ENCODE results near the gene ADCY5.

ADCY5 gene

DNA sequence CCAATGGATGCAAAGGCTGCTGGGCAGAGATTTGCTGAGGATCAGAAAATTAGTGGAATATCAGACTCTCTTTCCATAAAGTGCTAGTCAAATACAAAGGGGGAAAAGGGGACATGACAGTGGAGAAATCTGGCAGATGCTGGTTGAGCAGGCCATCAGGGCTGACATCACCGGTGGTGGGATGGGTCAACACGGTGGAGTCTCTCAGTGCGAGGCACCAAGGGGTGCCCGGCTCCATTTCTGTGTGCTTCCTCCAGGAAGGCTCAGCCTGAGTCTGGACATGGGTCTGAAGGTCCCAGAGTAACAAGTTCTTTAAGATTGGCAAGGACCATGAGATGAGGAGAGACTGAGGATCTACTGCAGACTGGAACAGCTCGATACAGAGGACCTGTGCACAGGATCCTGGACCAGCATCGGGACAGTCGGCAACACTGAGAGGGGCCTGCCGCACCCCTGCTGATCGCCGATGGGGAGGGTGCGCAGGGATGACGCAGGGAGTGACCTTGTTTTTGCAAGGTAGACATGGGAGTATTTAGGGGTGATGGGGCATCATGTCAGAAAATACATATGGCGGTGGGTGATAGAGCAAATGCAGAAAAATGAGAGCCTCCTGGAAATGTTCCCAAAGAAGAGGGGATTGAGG lies 154.5 kb downstream of the ADCY5 start:
- ChIA-PET CTCF (no interaction called here), POLR2A (no interaction called here)
- no peak overlapping the region for H3K4me3 ChIP-seq (ENCODE audit: low read depth, low read length)
- DNase-seq (ENCODE audit: low read depth, low spot score): no peak
- TF ChIP-seq, protein P1, sequence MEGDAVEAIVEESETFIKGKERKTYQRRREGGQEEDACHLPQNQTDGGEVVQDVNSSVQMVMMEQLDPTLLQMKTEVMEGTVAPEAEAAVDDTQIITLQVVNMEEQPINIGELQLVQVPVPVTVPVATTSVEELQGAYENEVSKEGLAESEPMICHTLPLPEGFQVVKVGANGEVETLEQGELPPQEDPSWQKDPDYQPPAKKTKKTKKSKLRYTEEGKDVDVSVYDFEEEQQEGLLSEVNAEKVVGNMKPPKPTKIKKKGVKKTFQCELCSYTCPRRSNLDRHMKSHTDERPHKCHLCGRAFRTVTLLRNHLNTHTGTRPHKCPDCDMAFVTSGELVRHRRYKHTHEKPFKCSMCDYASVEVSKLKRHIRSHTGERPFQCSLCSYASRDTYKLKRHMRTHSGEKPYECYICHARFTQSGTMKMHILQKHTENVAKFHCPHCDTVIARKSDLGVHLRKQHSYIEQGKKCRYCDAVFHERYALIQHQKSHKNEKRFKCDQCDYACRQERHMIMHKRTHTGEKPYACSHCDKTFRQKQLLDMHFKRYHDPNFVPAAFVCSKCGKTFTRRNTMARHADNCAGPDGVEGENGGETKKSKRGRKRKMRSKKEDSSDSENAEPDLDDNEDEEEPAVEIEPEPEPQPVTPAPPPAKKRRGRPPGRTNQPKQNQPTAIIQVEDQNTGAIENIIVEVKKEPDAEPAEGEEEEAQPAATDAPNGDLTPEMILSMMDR (IDR thresholded peaks at IDR 0.05; ENCODE audit: insufficient read depth, low read length, missing control alignments): no peak

DNA sequence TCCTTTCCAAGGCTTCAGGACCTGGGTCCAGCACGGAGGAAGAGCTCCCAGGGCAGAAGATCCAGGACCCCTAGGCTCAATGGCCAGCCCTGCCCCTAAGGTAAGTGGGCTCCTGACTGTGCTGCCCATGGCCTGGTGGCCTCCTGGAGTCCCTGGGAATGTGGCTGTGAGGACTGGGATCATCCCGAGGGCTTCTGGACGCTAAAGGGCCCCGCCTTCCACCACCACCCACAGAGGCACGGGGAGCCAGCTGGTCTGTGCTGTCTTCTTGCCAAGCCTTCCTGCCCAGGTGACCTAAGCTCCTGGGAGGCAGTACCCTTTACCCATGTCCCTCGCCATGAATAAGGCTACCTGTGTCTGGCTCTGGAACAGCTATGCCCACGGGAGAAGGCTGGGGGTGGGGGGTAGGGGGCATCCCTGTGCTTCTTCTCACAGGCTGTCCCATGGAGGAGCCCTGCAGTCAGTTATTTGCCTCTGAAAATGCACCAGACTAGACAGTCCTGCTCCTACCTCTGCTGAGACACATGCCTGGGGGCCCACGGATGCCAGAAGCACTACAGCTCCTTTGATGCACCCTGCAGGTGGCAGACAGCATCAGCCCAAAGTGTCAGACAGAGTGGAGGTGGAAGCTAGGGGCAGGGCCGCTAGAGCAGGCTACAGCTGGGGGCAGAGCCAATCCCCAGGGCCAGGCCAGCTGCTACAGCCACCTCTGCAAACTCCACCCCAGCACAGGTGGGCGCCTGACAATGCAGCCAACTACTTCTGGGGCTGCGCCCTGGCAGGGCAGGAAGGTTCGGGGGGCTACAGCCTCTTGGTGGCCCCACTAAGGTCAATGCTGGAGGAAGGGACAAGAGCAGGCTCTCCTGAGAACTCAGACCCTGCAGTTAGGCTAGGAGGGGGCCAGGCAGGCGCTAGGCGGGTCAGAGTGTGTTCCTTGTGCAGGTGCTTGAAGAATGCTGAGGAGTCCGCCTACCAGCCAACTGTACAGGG lies 156.3 kb downstream of the ADCY5 start:
- CTCF ChIA-PET: no interaction called here
- no peak for DNase-seq (ENCODE audit: low read depth, low spot score)
- TF ChIP-seq, protein P1 (IDR thresholded peaks at IDR 0.05; ENCODE audit: insufficient read depth, low read length, missing control alignments): no peak

DNA sequence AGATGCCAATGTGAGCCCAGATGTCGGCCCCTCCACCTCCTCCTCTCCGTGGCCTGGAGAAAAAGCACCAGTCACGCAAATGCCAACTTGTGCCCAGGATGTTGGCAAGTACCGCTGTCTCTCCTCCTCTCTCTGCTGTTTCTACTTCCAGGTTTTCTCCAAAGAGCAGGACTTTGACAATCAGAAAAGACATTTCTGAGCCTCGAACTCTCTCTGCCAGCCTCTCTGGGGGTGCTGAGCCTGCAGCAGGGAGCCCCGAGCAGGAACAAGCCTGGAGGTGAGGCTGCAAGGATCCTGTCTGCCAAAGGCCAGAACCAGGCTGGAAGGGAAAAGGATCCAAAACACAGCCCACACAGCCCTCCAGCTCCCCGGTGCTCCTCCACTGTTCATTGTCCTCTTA lies 157.5 kb downstream of the ADCY5 start:
- no peak for DNase-seq (ENCODE audit: low read depth, low spot score)
- ChIA-PET CTCF (interaction anchor here (1.7 kb wide), 1 partner anchor 38 kb away, joined by 9 read pairs; no protein-coding TSS in a partner anchor), POLR2A (no interaction called here)
- no peak overlapping the region for H3K4me3 ChIP-seq (ENCODE audit: low read depth, low read length)
- TF ChIP-seq, protein P1 (IDR thresholded peaks at IDR 0.05; ENCODE audit: insufficient read depth, low read length, missing control alignments): no peak

More for the DNA sequence above, 156.3 kb downstream of the ADCY5 start:
- H3K4me3 ChIP-seq (ENCODE audit: low read depth, low read length): no peak overlapping the region
- POLR2A ChIA-PET: no interaction called here

DNA sequence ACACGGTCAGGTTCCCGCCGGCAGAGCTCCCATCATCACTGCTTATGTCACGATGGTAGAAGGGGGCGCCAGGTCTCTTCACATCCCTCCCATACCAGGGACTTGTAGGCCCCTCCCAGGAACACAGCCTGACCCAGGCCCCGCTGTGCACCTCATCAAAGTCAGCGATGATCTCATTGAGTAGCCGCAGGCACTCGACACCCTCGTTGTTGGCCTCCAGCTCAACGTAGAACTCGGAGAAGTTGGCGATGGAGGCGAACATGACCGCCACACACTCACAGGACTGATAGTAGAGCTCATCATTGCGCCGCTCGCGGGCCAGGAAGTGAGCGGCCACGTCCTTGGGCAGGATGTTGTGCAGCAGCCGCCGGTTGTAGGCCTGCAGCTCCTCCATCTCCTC lies 157.9 kb downstream of the ADCY5 start:
- POLR2A ChIA-PET: no interaction called here
- TF ChIP-seq, protein P1 (IDR thresholded peaks at IDR 0.05; ENCODE audit: insufficient read depth, low read length, missing control alignments): no peak
- H3K4me3 ChIP-seq (ENCODE audit: low read depth, low read length): no peak overlapping the region
- CTCF ChIA-PET: interaction anchor here (1.0 to 1.7 kb wide), 3 partner anchors 10 to 38 kb away, joined by 4 to 9 read pairs (median 5); no protein-coding TSS in a partner anchor
- no peak for DNase-seq (ENCODE audit: low read depth, low spot score)

DNA sequence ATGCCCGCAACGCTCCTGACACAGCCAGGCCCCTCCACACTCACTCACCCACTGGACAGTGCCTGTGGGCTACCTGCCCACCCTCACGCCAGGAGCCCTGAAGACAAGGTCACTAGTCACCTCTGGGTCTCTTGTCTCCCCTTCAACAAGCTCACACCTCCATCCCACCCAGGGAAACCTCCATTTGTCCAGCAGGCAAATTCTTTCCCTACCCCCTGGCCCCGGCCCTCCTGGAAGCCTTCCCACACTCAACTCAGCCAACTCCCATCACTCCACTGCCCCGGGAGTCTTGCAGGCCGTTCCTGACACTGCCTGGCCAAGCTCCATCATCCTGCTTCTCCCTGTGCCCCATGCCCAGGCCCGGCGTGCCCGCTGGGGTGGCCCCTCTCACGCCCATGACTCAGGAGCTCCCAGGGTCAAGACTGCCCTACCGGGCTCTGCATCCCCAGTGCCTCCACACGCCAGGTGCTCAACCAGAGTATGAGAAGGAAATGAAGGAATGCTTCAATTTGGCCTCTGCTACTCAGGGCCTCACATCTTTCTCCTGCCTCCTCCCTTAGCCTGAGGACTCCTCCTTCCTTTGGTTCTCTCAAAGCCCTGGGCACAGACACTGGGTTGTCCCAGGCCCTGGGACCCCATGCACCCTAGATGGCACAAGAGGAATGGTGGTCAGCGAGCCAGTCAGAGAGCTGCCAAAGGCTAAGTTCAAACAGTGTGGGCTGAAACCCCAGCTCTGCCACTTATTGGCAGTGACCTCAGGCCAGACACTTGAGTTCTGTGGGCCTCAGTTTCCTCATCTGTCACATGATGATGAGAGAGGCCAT lies 158.6 kb downstream of the ADCY5 start:
- CTCF ChIA-PET: interaction anchor here (1.0 to 1.7 kb wide), 3 partner anchors 9 to 39 kb away, joined by 4 to 9 read pairs (median 5); no protein-coding TSS in a partner anchor
- TF ChIP-seq, protein P1 (IDR thresholded peaks at IDR 0.05; ENCODE audit: insufficient read depth, low read length, missing control alignments): no peak
- POLR2A ChIA-PET: no interaction called here
- no peak for DNase-seq (ENCODE audit: low read depth, low spot score)
- H3K4me3 ChIP-seq (ENCODE audit: low read depth, low read length): no peak overlapping the region

Measured in AG04449 (cell line).